ENCODE data around the gene FAM170A. TPM values are rescaled to one million over a fixed set of nuclear protein-coding genes. Genes with fewer than 3 reads are reported as not detected.

The FAM170A gene
- polyA plus RNA-seq, 3 donors: not detected

DNA sequence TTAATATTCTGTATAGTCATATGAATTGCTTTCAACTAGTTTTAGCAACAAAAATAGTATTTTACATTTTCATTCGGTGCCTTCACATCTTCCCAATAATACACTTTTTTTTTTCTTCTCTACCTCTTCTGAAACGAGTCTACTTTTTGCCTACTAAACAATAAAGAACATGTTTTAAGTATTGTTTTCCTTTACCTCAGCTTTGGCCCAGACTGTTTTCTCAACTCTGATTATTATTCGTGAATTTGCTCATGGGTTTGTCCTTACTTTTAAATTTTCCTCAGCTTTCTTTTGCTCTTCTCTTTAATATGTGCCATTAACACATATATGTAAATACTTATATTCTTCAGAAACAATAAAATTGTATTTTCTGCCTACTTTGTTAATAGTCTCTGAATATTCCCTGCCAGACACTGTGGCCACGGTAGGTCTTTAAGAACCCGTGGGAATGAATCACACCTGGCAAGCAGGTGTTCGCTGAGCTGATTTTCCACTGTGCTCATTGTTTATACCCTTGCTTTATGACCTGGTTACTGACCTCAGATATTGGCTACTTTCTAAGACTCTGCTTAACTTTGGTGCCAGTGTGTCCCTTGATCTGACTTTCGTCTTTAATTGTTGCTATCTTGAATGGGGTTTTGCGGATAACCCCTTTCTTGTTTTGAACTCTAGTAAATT, 49.1 kb downstream of the FAM170A start:
- Histone ChIP-seq H3K4me1 (ENCODE audit: control insufficient read depth in 1 of 2, insufficient read depth in 2 of 2, low read length in 2 of 2) (peaks cover 10 to 12% of the 10 kb centered on the region in 2 donors), H3K27me3 (ENCODE audit: control insufficient read depth in 2 of 2, insufficient read depth in 2 of 2, low read length in 2 of 2) (peaks cover 0 to 8% of the 10 kb centered on the region in 2 donors), H3K27ac (ENCODE audit: low read depth in 1 of 2, low read length in 2 of 2) (no peak overlapping the region), H3K4me3 (replicated peaks in 1 of 3; ENCODE audit: low read depth in 2 of 3, low read length in 3 of 3) (no peak overlapping the region), H3K79me2 (ENCODE audit: insufficient read depth, low read length) (no peaks in the 10 kb centered on the region), H3K36me3 (replicated peaks in 1 of 2; ENCODE audit: control insufficient read depth in 1 of 2, insufficient read depth in 2 of 2, low read length in 2 of 2) (no peaks in the 10 kb centered on the region), H3K4me2 (replicated peaks; ENCODE audit: extremely low read depth, low read length, poor library complexity, severe bottlenecking) (no peak overlapping the region), H2AFZ (ENCODE audit: insufficient read depth, low read depth, low read length, poor library complexity, severe bottlenecking) (no peak overlapping the region), H4K20me1 (ENCODE audit: insufficient read depth, low read length) (no peaks in the 10 kb centered on the region), H3K9me3 (replicated peaks in 1 of 2; ENCODE audit: control insufficient read depth in 1 of 2, insufficient read depth in 1 of 2, low read length in 2 of 2) (no peaks in the 10 kb centered on the region), H3K9ac (ENCODE audit: insufficient read depth, low read length, poor library complexity, severe bottlenecking) (no peak overlapping the region)
- intact Hi-C loops (cut with micrococcal nuclease): no loop called here
- Mint-ChIP-seq H3K4me1 (peaks cover 14% of the 10 kb centered on the region), H3K27me3 (ENCODE audit: low read depth in 3 of 3) (peaks cover 4 to 14% (median 5%) of the 10 kb centered on the region in 3 donors), H3K36me3 (no peaks in the 10 kb centered on the region), H3K4me3 (no peak overlapping the region), H3K27ac (no peak overlapping the region), H3K9me3 (peaks cover 0 to 5% (median 0%) of the 10 kb centered on the region in 7 donors)
- TF ChIP-seq, protein P1, sequence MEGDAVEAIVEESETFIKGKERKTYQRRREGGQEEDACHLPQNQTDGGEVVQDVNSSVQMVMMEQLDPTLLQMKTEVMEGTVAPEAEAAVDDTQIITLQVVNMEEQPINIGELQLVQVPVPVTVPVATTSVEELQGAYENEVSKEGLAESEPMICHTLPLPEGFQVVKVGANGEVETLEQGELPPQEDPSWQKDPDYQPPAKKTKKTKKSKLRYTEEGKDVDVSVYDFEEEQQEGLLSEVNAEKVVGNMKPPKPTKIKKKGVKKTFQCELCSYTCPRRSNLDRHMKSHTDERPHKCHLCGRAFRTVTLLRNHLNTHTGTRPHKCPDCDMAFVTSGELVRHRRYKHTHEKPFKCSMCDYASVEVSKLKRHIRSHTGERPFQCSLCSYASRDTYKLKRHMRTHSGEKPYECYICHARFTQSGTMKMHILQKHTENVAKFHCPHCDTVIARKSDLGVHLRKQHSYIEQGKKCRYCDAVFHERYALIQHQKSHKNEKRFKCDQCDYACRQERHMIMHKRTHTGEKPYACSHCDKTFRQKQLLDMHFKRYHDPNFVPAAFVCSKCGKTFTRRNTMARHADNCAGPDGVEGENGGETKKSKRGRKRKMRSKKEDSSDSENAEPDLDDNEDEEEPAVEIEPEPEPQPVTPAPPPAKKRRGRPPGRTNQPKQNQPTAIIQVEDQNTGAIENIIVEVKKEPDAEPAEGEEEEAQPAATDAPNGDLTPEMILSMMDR (IDR thresholded peaks at IDR 0.05): no peak
- 97% methylated on average over 3 of the region's 8 CpGs for WGBS (ENCODE audit: insufficient coverage)
- no peak for DNase-seq

DNA sequence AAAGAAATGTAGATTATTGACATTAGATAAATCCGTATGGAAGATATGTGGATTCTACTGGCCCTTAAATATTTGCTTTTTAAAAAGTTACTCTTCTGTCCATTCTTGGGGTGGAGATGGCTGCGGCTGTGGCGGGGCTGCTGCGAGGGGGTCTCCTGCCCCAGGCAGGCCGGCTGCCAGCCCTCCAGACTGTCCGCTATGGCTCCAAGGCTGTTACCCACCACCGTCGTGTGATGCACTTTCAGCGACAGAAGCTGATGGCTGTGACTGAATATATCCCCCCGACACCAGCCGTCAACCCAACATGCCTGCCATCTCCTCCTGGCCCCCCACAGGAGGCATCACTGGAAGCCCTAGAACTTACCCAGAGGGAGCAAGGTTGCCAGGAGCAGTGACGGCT, 50.7 kb downstream of the FAM170A start:
- 99% methylated on average over 11 of the region's 12 CpGs for WGBS (ENCODE audit: insufficient coverage)
- Mint-ChIP-seq H3K9me3 (peaks cover 0 to 9% (median 2%) of the 10 kb centered on the region in 7 donors), H3K27me3 (ENCODE audit: low read depth in 3 of 3) (peaks cover 3 to 14% (median 4%) of the 10 kb centered on the region in 3 donors), H3K4me1 (peaks cover 14% of the 10 kb centered on the region), H3K4me3 (no peak overlapping the region), H3K36me3 (no peaks in the 10 kb centered on the region), H3K27ac (no peak overlapping the region)
- no peak for DNase-seq
- Histone ChIP-seq H4K20me1 (ENCODE audit: insufficient read depth, low read length) (no peaks in the 10 kb centered on the region), H3K4me2 (replicated peaks; ENCODE audit: extremely low read depth, low read length, poor library complexity, severe bottlenecking) (no peak overlapping the region), H2AFZ (ENCODE audit: insufficient read depth, low read depth, low read length, poor library complexity, severe bottlenecking) (no peak overlapping the region), H3K36me3 (replicated peaks in 1 of 2; ENCODE audit: control insufficient read depth in 1 of 2, insufficient read depth in 2 of 2, low read length in 2 of 2) (no peaks in the 10 kb centered on the region), H3K9me3 (replicated peaks in 1 of 2; ENCODE audit: control insufficient read depth in 1 of 2, insufficient read depth in 1 of 2, low read length in 2 of 2) (no peaks in the 10 kb centered on the region), H3K9ac (ENCODE audit: insufficient read depth, low read length, poor library complexity, severe bottlenecking) (no peak overlapping the region), H3K27ac (ENCODE audit: low read depth in 1 of 2, low read length in 2 of 2) (no peak overlapping the region), H3K79me2 (ENCODE audit: insufficient read depth, low read length) (no peaks in the 10 kb centered on the region), H3K27me3 (ENCODE audit: control insufficient read depth in 2 of 2, insufficient read depth in 2 of 2, low read length in 2 of 2) (peaks cover 0 to 8% of the 10 kb centered on the region in 2 donors), H3K4me3 (replicated peaks in 1 of 3; ENCODE audit: low read depth in 2 of 3, low read length in 3 of 3) (no peak overlapping the region), H3K4me1 (ENCODE audit: control insufficient read depth in 1 of 2, insufficient read depth in 2 of 2, low read length in 2 of 2) (peaks cover 10 to 12% of the 10 kb centered on the region in 2 donors)
- TF ChIP-seq, protein P1 (IDR thresholded peaks at IDR 0.05): no peak
- intact Hi-C loops (cut with micrococcal nuclease): no loop called here

Data from CD14-positive monocyte (primary cell).